ENCODE results near the gene GALE. TPM values are rescaled to one million over a fixed set of nuclear protein-coding genes. Genes with fewer than 3 reads are reported as not detected.

GALE gene
- total RNA-seq, 2 donors from 2014 or later = 5.5 to 8.8 TPM

GRCh38 chr1:23751815-23752200 lies 48.7 kb downstream of the GALE start:
- DNase-seq (ENCODE audit: low spot score) = no peak
- Histone ChIP-seq H3K27me3 (no peaks in the 10 kb centered on the region), H3K9me3 (no peaks in the 10 kb centered on the region), H3K27ac (no peak overlapping the region), H3K4me1 (peaks cover 0 to 19% of the 10 kb centered on the region in 2 donors), H3K4me3 (no peak overlapping the region), H3K36me3 (peaks cover 64% of the 10 kb centered on the region)
- TF ChIP-seq, protein P1, sequence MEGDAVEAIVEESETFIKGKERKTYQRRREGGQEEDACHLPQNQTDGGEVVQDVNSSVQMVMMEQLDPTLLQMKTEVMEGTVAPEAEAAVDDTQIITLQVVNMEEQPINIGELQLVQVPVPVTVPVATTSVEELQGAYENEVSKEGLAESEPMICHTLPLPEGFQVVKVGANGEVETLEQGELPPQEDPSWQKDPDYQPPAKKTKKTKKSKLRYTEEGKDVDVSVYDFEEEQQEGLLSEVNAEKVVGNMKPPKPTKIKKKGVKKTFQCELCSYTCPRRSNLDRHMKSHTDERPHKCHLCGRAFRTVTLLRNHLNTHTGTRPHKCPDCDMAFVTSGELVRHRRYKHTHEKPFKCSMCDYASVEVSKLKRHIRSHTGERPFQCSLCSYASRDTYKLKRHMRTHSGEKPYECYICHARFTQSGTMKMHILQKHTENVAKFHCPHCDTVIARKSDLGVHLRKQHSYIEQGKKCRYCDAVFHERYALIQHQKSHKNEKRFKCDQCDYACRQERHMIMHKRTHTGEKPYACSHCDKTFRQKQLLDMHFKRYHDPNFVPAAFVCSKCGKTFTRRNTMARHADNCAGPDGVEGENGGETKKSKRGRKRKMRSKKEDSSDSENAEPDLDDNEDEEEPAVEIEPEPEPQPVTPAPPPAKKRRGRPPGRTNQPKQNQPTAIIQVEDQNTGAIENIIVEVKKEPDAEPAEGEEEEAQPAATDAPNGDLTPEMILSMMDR (IDR thresholded peaks at IDR 0.05) = no peak

DNA sequence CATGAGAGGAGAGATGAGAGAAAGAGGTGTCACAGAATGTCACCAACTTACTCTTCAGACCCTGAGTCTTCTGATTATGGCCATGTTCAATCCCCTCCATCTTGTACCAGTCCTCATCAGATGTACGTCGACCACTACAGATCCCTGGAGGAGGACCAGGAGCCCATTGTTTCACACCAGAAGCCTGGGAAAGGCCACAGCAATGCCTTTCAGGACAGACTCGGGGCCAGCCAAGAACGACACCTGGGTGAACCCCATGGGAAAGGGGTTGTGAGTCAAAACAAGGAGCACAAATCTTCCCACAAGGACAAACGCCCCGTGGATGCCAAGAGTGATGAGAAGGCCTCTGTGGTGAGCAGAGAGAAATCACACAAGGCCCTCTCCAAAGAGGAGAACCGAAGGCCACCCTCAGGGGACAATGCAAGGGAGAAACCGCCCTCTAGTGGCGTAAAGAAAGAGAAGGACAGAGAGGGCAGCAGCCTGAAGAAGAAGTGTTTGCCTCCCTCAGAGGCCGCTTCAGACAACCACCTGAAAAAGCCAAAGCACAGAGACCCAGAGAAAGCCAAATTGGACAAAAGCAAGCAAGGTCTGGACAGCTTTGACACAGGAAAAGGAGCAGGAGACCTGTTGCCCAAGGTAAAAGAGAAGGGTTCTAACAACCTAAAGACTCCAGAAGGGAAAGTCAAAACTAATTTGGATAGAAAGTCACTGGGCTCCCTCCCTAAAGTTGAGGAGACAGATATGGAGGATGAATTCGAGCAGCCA lies 49.3 kb downstream of the GALE start:
- H3K36me3 ChIP-seq = peaks cover 58% of the 10 kb centered on the region
- H3K27me3 ChIP-seq = no peaks in the 10 kb centered on the region
- peaks cover 0 to 22% of the 10 kb centered on the region in 2 donors for H3K4me1 ChIP-seq
- H3K27ac ChIP-seq = no peak overlapping the region
- H3K9me3 ChIP-seq = no peaks in the 10 kb centered on the region
- TF ChIP-seq, protein P1 (IDR thresholded peaks at IDR 0.05) = peak; percentile 19 to 67
- no peak overlapping the region for H3K4me3 ChIP-seq
- DNase-seq (ENCODE audit: low spot score) = no peak

GRCh38 chr1:23748016-23748415 lies 52.5 kb downstream of the GALE start:
- H3K4me1 ChIP-seq = peaks cover 0 to 36% of the 10 kb centered on the region in 2 donors
- H3K36me3 ChIP-seq = peaks cover 26% of the 10 kb centered on the region
- DNase-seq (ENCODE audit: low spot score) = no peak
- no peaks in the 10 kb centered on the region for H3K27me3 ChIP-seq
- H3K4me3 ChIP-seq = no peak overlapping the region
- no peaks in the 10 kb centered on the region for H3K9me3 ChIP-seq
- TF ChIP-seq, protein P1 (IDR thresholded peaks at IDR 0.05) = no peak
- no peak overlapping the region for H3K27ac ChIP-seq

Other genes with a start within 250 kb of the GALE start
- gene ID3, start 241.3 kb downstream of the GALE start, total RNA-seq = 100 to 1,000 TPM; 145 to 357 TPM
- gene RPL11, start 108.9 kb downstream of the GALE start, total RNA-seq = 100 to 1,000 TPM; 391 to 585 TPM
- gene ELOA, start 57.3 kb downstream of the GALE start, total RNA-seq = 10 to 100 TPM; 25.5 to 27.5 TPM
- 10 to 100 TPM; 30.3 to 39.6 TPM for gene PITHD1, start 22.3 kb downstream of the GALE start, total RNA-seq
- 10 to 100 TPM; 29.7 to 54.3 TPM for gene LYPLA2, start 9.6 kb downstream of the GALE start, total RNA-seq
- gene HMGCL, start 24.7 kb upstream of the GALE start, total RNA-seq = 10 to 100 TPM; 22.4 to 26.3 TPM
- gene FUCA1, start 67.5 kb upstream of the GALE start, total RNA-seq = 10 to 100 TPM; 17.0 to 21.0 TPM
- gene CNR2, start 112.6 kb upstream of the GALE start, total RNA-seq = under 1 TPM in 1 of 2 donors, not detected in 1; 0.04 TPM
- 100 to 1,000 TPM in 1 of 2 donors, 10 to 100 TPM in 1; 92.3 to 105 TPM for gene PNRC2, start 159.1 kb upstream of the GALE start, total RNA-seq
- gene SRSF10, start 179.6 kb upstream of the GALE start, total RNA-seq = 10 to 100 TPM; 38.6 to 43.1 TPM